ENCODE measurements around the gene NECTIN4. TPM values are rescaled to one million over a fixed set of nuclear protein-coding genes. Genes with fewer than 3 reads are reported as not detected.

The NECTIN4 gene
- total and polyA plus RNA-seq, 3 donors from 2014 or later, result 0.63 to 1.3 (median 1.2) TPM

DNA sequence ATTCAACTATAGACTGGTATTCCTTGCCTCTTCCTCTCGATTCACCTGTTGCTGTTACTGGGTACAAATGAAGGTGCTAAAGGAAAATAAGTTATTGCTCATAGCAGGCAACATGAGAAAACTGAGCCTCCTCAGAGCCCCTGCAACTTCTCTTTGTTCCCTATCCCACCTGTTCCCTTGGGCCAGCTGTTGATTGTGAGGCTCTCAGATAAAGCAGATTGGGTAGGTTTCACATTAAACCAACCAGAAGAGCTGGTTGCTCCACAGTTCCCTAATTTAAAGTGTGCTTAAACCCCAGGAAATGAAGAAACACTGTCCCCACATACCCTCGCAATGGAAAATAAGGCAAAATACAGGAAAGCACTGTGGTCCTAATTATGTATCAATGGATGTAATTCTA lies 38.3 kb upstream of the NECTIN4 start:
- intact Hi-C loops (cut with DNase I; ENCODE audit: low total_unique reads), result no loop called here
- Histone ChIP-seq H3K4me3 (no peak overlapping the region), H3K36me3 (ENCODE audit: low read depth, missing control alignments) (no peaks in the 10 kb centered on the region), H3K4me1 (peaks cover 9% of the 10 kb centered on the region), H3K9me3 (no peaks in the 10 kb centered on the region), H3K27me3 (no peaks in the 10 kb centered on the region), H3K27ac (no peak overlapping the region)
- WGBS, 2 donors, result 86 to 94% methylated on average over 2 of the region's 2 CpGs
- no peak for TF ChIP-seq POLR2A (IDR thresholded peaks at IDR 0.05)
- DNase-seq, result no peak

DNA sequence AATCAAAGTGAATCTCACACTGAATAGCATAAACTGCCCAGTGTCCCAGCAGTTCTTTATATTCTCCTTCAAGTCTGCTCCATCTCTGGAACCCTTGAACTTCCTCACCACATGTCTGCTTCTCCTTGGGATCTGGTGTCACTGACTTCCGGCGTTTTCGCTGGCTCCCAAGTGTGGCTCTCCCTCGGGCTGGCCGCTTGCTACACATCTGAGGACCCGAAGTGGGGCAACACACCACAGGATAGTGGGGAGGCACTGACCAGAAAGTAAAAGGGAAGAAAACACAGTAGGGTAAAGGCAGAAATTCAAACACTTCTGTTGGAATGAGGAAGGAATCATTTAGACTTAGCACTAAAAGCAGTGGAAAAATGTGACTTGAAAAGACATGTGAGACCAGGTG lies 33.6 kb upstream of the NECTIN4 start:
- Histone ChIP-seq H3K9me3 (no peaks in the 10 kb centered on the region), H3K4me3 (no peak overlapping the region), H3K4me1 (peaks cover 14% of the 10 kb centered on the region), H3K27ac (no peak overlapping the region), H3K27me3 (no peaks in the 10 kb centered on the region), H3K36me3 (ENCODE audit: low read depth, missing control alignments) (no peaks in the 10 kb centered on the region)
- intact Hi-C loops (cut with DNase I; ENCODE audit: low total_unique reads), result no loop called here
- 75 to 84% methylated on average over 6 of the region's 6 CpGs for WGBS, 2 donors
- no peak for DNase-seq
- TF ChIP-seq POLR2A (IDR thresholded peaks at IDR 0.05) (no peak), CTCF (IDR thresholded peaks at IDR 0.05) (no peak)

GRCh38 chr1:161121834-161122233 lies 32.5 kb upstream of the NECTIN4 start:
- intact Hi-C loops (cut with DNase I; ENCODE audit: low total_unique reads), result no loop called here
- Histone ChIP-seq H3K36me3 (ENCODE audit: low read depth, missing control alignments) (no peaks in the 10 kb centered on the region), H3K27ac (no peak overlapping the region), H3K9me3 (no peaks in the 10 kb centered on the region), H3K4me1 (peaks cover 19% of the 10 kb centered on the region), H3K4me3 (no peak overlapping the region), H3K27me3 (no peaks in the 10 kb centered on the region)
- no peak for DNase-seq
- TF ChIP-seq CTCF (IDR thresholded peaks at IDR 0.05) (no peak), POLR2A (IDR thresholded peaks at IDR 0.05) (no peak)
- WGBS, 2 donors, result 68 to 73% methylated on average over 4 of the region's 4 CpGs

- 85 to 87% methylated on average over 3 of the region's 3 CpGs for WGBS, 2 donors
- TF ChIP-seq POLR2A (IDR thresholded peaks at IDR 0.05) (no peak), CTCF (IDR thresholded peaks at IDR 0.05) (no peak)
- DNase-seq, result no peak
- Histone ChIP-seq H3K4me3 (no peak overlapping the region), H3K36me3 (ENCODE audit: low read depth, missing control alignments) (no peaks in the 10 kb centered on the region), H3K4me1 (peaks cover 26% of the 10 kb centered on the region), H3K27me3 (no peaks in the 10 kb centered on the region), H3K27ac (no peak overlapping the region), H3K9me3 (no peaks in the 10 kb centered on the region)
- intact Hi-C loops (cut with DNase I; ENCODE audit: low total_unique reads), result no loop called here
Observed at GRCh38 chr1:161121042-161121650, 31.8 kb upstream of the NECTIN4 start.

GRCh38 chr1:161119092-161119903 lies 29.9 kb upstream of the NECTIN4 start:
- Histone ChIP-seq H3K4me1 (peaks cover 28% of the 10 kb centered on the region), H3K36me3 (ENCODE audit: low read depth, missing control alignments) (no peaks in the 10 kb centered on the region), H3K27ac (peak overlapping the region; percentile 0 to 92), H3K4me3 (no peak overlapping the region), H3K27me3 (no peaks in the 10 kb centered on the region), H3K9me3 (no peaks in the 10 kb centered on the region)
- DNase-seq, result no peak
- WGBS, 2 donors, result 27% methylated on average over 8 to 10 of the region's 10 CpGs
- no peak for TF ChIP-seq POLR2A (IDR thresholded peaks at IDR 0.05)
- peak in 2 of 3 experiments; percentile 29 to 30 for TF ChIP-seq CTCF (IDR thresholded peaks at IDR 0.05)
- intact Hi-C loops (cut with DNase I; ENCODE audit: low total_unique reads), result no loop called here
